Mesendoderm (in vitro differentiated cells): ENCODE data around the gene COL6A3.

Experiments
- DNase-seq: peaks from one replicate; pipeline ENCODE4 v3.0.0; 2013
- H2AK5ac ChIP-seq: 2 replicates; pipeline ENCODE4 v1.6.1; 2013; ENCODE audit warnings: low read length, inconsistent platforms
- H2BK120ac ChIP-seq: 2 replicates; pipeline ENCODE4 v1.6.1; 2013; ENCODE audit warnings: low read depth, mild to moderate bottlenecking, low read length, moderate library complexity, mixed read lengths
- H2BK15ac ChIP-seq: replicated peaks from 2 replicates; pipeline ENCODE4 v1.6.1; 2013; ENCODE audit warnings: low read depth, mild to moderate bottlenecking, moderate library complexity
- H2BK5ac ChIP-seq: 2 replicates; pipeline ENCODE4 v1.6.1; 2013; ENCODE audit warnings: low read length, inconsistent platforms
- H3K18ac ChIP-seq: 2 replicates; pipeline ENCODE4 v1.6.1; 2013; ENCODE audit warnings: mild to moderate bottlenecking, low read length, mixed read lengths
- H3K23ac ChIP-seq: one replicate; pipeline ENCODE4 v1.6.1; 2013; ENCODE audit warnings: low read length
- H3K27ac ChIP-seq: 2 replicates; pipeline ENCODE4 v1.5.1; 2013; ENCODE audit warnings: low read depth, mild to moderate bottlenecking, inconsistent platforms, low read length, moderate library complexity
- H3K27me3 ChIP-seq: 2 replicates; pipeline ENCODE4 v1.6.1; 2013; ENCODE audit warnings: low read length, control low read depth, mild to moderate bottlenecking, inconsistent platforms; ENCODE audit not compliant: insufficient read depth, poor library complexity
- H3K36me3 ChIP-seq: 2 replicates; pipeline ENCODE4 v1.6.1; 2013; ENCODE audit warnings: low read length, inconsistent platforms; ENCODE audit not compliant: control insufficient read depth, insufficient read depth
- H3K4ac ChIP-seq: one replicate; pipeline ENCODE4 v1.6.1; 2013; ENCODE audit warnings: low read depth, mild to moderate bottlenecking, low read length, moderate library complexity
- H3K4me1 ChIP-seq: 2 replicates; pipeline ENCODE4 v1.6.1; 2013; ENCODE audit warnings: low read depth, low read length, inconsistent platforms; ENCODE audit not compliant: control insufficient read depth
- H3K4me2 ChIP-seq: 2 replicates; pipeline ENCODE4 v1.6.1; 2013; ENCODE audit warnings: low read length
- H3K4me3 ChIP-seq: 2 replicates; pipeline ENCODE4 v1.5.1; 2013; ENCODE audit warnings: mild to moderate bottlenecking, low read length
- H3K56ac ChIP-seq: one replicate; pipeline ENCODE4 v1.6.1; 2013; ENCODE audit warnings: low read length
- H3K79me1 ChIP-seq: 2 replicates; pipeline ENCODE4 v1.6.1; 2013; ENCODE audit warnings: low read length, inconsistent platforms
- H3K79me2 ChIP-seq: 2 replicates; pipeline ENCODE4 v1.6.1; 2013; ENCODE audit warnings: mild to moderate bottlenecking, low read length; ENCODE audit not compliant: control insufficient read depth, insufficient read depth
- H3K9ac ChIP-seq: 2 replicates; pipeline ENCODE4 v1.6.1; 2013; ENCODE audit warnings: low read length, inconsistent platforms
- H4K5ac ChIP-seq: one replicate; pipeline ENCODE4 v1.6.1; 2013; ENCODE audit warnings: low read length
- H4K8ac ChIP-seq: one replicate; pipeline ENCODE4 v1.6.1; 2013; ENCODE audit warnings: low read depth, mild to moderate bottlenecking, control low read depth, low read length, moderate library complexity
- WGBS: extraction: QIAGEN DNeasy Blood & Tissue Kit; methylation state at CpG from one replicate; pipeline ENCODE4 v1.1.7; 2013; ENCODE audit warnings: low lambda C conversion rate, missing lambda C conversion rate; ENCODE audit not compliant: insufficient coverage; ENCODE audit errors: extremely low coverage; 5-methylcytosine and 5-hydroxymethylcytosine counted together

The COL6A3 gene

GRCh38 chr2:237450583-237450982 is 36.6 kb upstream of the COL6A3 start:
- Histone ChIP-seq H2BK15ac (no peak overlapping the region), H3K56ac (no peak overlapping the region), H3K36me3 (no peaks in the 10 kb centered on the region), H4K5ac (no peak overlapping the region), H3K4ac (no peak overlapping the region), H3K4me3 (no peak overlapping the region), H3K79me2 (no peaks in the 10 kb centered on the region), H3K4me1 (no peaks in the 10 kb centered on the region), H3K79me1 (no peaks in the 10 kb centered on the region), H2BK120ac (no peak overlapping the region), H3K18ac (no peak overlapping the region), H3K9ac (no peak overlapping the region), H3K27ac (no peak overlapping the region), H3K4me2 (no peak overlapping the region), H4K8ac (no peak overlapping the region), H2BK5ac (no peak overlapping the region), H3K23ac (no peak overlapping the region), H2AK5ac (no peak overlapping the region), H3K27me3 (no peaks in the 10 kb centered on the region)
- no CpG with 5 or more reads among the region's 13 CpGs for WGBS
- DNase-seq = no peak

GRCh38 chr2:237450108-237450507 is 36.1 kb upstream of the COL6A3 start:
- no peak overlapping the region for H2BK120ac ChIP-seq
- H2BK5ac ChIP-seq = no peak overlapping the region
- H3K4me1 ChIP-seq = no peaks in the 10 kb centered on the region
- no peak overlapping the region for H2BK15ac ChIP-seq
- H4K8ac ChIP-seq = no peak overlapping the region
- H3K27me3 ChIP-seq = no peaks in the 10 kb centered on the region
- H3K27ac ChIP-seq = no peak overlapping the region
- H3K23ac ChIP-seq = no peak overlapping the region
- no peak for DNase-seq
- no peak overlapping the region for H3K4ac ChIP-seq
- H3K79me2 ChIP-seq = no peaks in the 10 kb centered on the region
- no peak overlapping the region for H2AK5ac ChIP-seq
- H4K5ac ChIP-seq = no peak overlapping the region
- no peak overlapping the region for H3K18ac ChIP-seq
- no CpG with 5 or more reads among the region's 6 CpGs for WGBS
- no peak overlapping the region for H3K56ac ChIP-seq
- H3K79me1 ChIP-seq = no peaks in the 10 kb centered on the region
- H3K4me2 ChIP-seq = no peak overlapping the region
- no peak overlapping the region for H3K9ac ChIP-seq
- H3K36me3 ChIP-seq = no peaks in the 10 kb centered on the region
- no peak overlapping the region for H3K4me3 ChIP-seq

GRCh38 chr2:237449193-237449881 is 35.4 kb upstream of the COL6A3 start:
- no peak overlapping the region for H4K5ac ChIP-seq
- H2AK5ac ChIP-seq = no peak overlapping the region
- no peaks in the 10 kb centered on the region for H3K4me1 ChIP-seq
- H4K8ac ChIP-seq = no peak overlapping the region
- H3K4ac ChIP-seq = no peak overlapping the region
- no peak overlapping the region for H2BK120ac ChIP-seq
- H3K9ac ChIP-seq = no peak overlapping the region
- no peak overlapping the region for H2BK5ac ChIP-seq
- no peak overlapping the region for H2BK15ac ChIP-seq
- no peaks in the 10 kb centered on the region for H3K27me3 ChIP-seq
- DNase-seq = no peak
- no peak overlapping the region for H3K27ac ChIP-seq
- H3K18ac ChIP-seq = no peak overlapping the region
- H3K79me2 ChIP-seq = no peaks in the 10 kb centered on the region
- no CpG with 5 or more reads among the region's 13 CpGs for WGBS
- H3K4me2 ChIP-seq = no peak overlapping the region
- H3K4me3 ChIP-seq = no peak overlapping the region
- H3K79me1 ChIP-seq = no peaks in the 10 kb centered on the region
- no peaks in the 10 kb centered on the region for H3K36me3 ChIP-seq
- H3K56ac ChIP-seq = no peak overlapping the region
- no peak overlapping the region for H3K23ac ChIP-seq

GRCh38 chr2:237448626-237449025 is 34.7 kb upstream of the COL6A3 start:
- no peak for DNase-seq
- Histone ChIP-seq H3K27me3 (no peaks in the 10 kb centered on the region), H3K18ac (no peak overlapping the region), H3K4me3 (no peak overlapping the region), H4K8ac (no peak overlapping the region), H2BK120ac (no peak overlapping the region), H3K79me1 (no peaks in the 10 kb centered on the region), H2AK5ac (no peak overlapping the region), H3K79me2 (no peaks in the 10 kb centered on the region), H3K4ac (no peak overlapping the region), H3K4me2 (no peak overlapping the region), H4K5ac (no peak overlapping the region), H3K56ac (no peak overlapping the region), H3K27ac (no peak overlapping the region), H2BK5ac (no peak overlapping the region), H3K36me3 (no peaks in the 10 kb centered on the region), H3K4me1 (no peaks in the 10 kb centered on the region), H3K23ac (no peak overlapping the region), H3K9ac (no peak overlapping the region), H2BK15ac (no peak overlapping the region)
- no CpG with 5 or more reads among the region's 6 CpGs for WGBS

GRCh38 chr2:237448171-237448570 is 34.2 kb upstream of the COL6A3 start:
- no CpG with 5 or more reads among the region's 7 CpGs for WGBS

GRCh38 chr2:237447496-237447895 is 33.5 kb upstream of the COL6A3 start:
- H3K27me3 ChIP-seq = no peaks in the 10 kb centered on the region
- no peak overlapping the region for H3K18ac ChIP-seq
- no peak for DNase-seq
- H3K4ac ChIP-seq = no peak overlapping the region
- no peaks in the 10 kb centered on the region for H3K79me1 ChIP-seq
- no CpG with 5 or more reads among the region's 11 CpGs for WGBS
- no peak overlapping the region for H2AK5ac ChIP-seq
- no peak overlapping the region for H3K4me3 ChIP-seq
- H3K4me2 ChIP-seq = no peak overlapping the region
- H2BK120ac ChIP-seq = no peak overlapping the region
- no peak overlapping the region for H3K27ac ChIP-seq
- H3K36me3 ChIP-seq = no peaks in the 10 kb centered on the region
- H3K4me1 ChIP-seq = no peaks in the 10 kb centered on the region
- no peak overlapping the region for H2BK15ac ChIP-seq
- H3K23ac ChIP-seq = no peak overlapping the region
- no peak overlapping the region for H4K8ac ChIP-seq
- H2BK5ac ChIP-seq = no peak overlapping the region
- no peaks in the 10 kb centered on the region for H3K79me2 ChIP-seq
- H3K9ac ChIP-seq = no peak overlapping the region
- H3K56ac ChIP-seq = no peak overlapping the region
- H4K5ac ChIP-seq = no peak overlapping the region

More at GRCh38 chr2:237448171-237448570, 34.2 kb upstream of the COL6A3 start:
- H3K79me1 ChIP-seq = no peaks in the 10 kb centered on the region
- H3K79me2 ChIP-seq = no peaks in the 10 kb centered on the region
- H3K4me1 ChIP-seq = no peaks in the 10 kb centered on the region
- H3K27ac ChIP-seq = no peak overlapping the region
- no peak overlapping the region for H3K56ac ChIP-seq
- no peaks in the 10 kb centered on the region for H3K27me3 ChIP-seq
- H3K4me2 ChIP-seq = no peak overlapping the region
- H4K8ac ChIP-seq = no peak overlapping the region
- no peak overlapping the region for H2BK120ac ChIP-seq
- no peak overlapping the region for H3K18ac ChIP-seq
- H2BK15ac ChIP-seq = no peak overlapping the region
- H3K9ac ChIP-seq = no peak overlapping the region
- no peaks in the 10 kb centered on the region for H3K36me3 ChIP-seq
- H2AK5ac ChIP-seq = no peak overlapping the region
- H3K4me3 ChIP-seq = no peak overlapping the region
- H3K4ac ChIP-seq = no peak overlapping the region
- H2BK5ac ChIP-seq = no peak overlapping the region
- no peak for DNase-seq
- no peak overlapping the region for H4K5ac ChIP-seq
- H3K23ac ChIP-seq = no peak overlapping the region
